Subcutaneous adipose tissue (tissue), 4 donors: Measurements from ENCODE around the gene UBA6. TPM values are rescaled to one million over a fixed set of nuclear protein-coding genes. Genes with fewer than 3 reads are reported as not detected.

Experiments used
- CTCF ChIP-seq: fragments of 450-650 bp; IDR thresholded peaks from one replicate; pipeline ENCODE4 v1.5.1; 2016; ENCODE audit warnings: low read depth, mild to moderate bottlenecking, control low read depth, antibody characterized with exemption, moderate library complexity
- total RNA-seq, 4 donors: library from RNA; depleted of rRNA; stranded (reverse); fragments of >200 nt; gene quantifications; one replicate each; pipeline ENCODE4 v1.1.0, GENCODE V29; 2016

Gene UBA6
- total RNA-seq, 4 donors from 2014 or later = 21.1 to 46.9 (median 25.6) TPM

DNA sequence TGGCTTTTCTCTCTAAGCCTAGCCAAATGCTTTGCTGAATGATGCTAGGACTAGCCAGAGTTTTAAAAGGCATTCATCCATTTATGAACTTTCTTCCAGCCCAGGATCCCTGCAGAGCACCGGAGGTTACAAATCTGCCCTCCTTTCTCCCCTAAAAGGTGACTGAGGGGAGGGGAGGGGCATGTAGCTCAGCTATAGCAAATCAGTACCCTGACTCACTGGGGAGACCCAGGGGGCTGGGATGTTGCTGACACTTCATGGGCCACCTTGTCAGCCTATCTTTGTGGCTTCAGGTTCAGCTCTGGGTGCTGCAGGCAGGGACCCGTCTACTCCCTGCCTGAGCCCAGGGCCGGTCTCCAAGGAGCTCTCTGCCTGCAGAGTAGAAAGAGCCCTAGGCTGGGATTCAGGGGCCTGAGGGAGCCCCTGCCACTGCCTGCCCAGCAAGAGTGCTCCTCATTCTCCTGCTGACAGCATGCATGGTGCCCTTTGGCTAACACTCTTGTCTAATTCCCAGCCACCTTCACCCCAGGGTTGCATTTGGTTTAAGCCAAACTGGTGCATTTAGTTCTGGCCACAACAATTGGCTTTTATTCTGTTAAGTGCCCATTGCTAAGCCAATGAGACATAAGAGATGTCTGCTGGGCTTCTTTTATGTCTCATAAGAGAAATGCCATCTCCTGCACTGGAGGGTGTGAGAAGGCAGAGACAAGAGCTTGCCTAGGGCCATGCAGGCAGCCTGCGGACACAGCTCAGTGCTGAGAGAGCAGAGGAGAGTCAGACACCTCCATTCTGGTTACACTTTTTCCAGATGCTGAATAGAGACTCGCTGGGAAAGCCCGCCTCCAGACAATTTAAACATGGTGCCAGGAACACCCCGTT lies 11.9 kb upstream of the UBA6 start:
- no peak for TF ChIP-seq CTCF

DNA sequence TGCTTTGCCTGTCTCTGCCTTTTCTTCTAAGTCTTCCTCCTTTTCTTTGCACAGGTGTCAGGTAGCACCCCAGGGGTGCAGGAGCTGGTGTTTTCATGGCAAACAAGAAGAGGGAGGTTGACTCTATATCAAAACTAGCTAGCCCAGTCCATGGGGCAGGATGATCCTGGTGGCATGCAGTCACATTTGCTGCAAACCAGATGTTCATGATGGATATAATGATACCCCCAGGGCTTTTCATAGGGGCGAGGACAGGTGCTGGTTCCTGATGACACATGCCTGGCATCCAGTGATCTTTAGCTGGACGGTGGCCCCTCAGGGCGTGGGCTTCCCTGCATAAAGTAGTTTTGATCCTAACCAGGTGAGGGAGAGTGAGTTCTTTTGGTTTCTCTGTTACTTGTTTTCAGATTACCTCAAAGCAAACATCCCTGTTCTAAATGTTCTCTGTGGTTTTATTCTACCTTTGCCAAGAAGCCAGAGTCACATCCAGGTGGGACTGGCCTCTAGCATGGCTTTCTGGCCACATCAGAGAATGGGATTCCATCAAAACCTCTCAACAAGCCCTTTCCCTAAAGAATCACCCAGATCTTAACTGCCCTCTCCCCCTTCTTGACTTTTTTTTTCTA lies 11.2 kb upstream of the UBA6 start:
- no peak for TF ChIP-seq CTCF

- TF ChIP-seq CTCF = no peak
Observed at GRCh38 chr4:67704843-67705242, 3.9 kb upstream of the UBA6 start.

- no peak for TF ChIP-seq CTCF
Observed at GRCh38 chr4:67702166-67702565, 1.2 kb upstream of the UBA6 start.

- no peak for TF ChIP-seq CTCF
Observed at GRCh38 chr4:67701517-67701850, 529 bp upstream of the UBA6 start.

DNA sequence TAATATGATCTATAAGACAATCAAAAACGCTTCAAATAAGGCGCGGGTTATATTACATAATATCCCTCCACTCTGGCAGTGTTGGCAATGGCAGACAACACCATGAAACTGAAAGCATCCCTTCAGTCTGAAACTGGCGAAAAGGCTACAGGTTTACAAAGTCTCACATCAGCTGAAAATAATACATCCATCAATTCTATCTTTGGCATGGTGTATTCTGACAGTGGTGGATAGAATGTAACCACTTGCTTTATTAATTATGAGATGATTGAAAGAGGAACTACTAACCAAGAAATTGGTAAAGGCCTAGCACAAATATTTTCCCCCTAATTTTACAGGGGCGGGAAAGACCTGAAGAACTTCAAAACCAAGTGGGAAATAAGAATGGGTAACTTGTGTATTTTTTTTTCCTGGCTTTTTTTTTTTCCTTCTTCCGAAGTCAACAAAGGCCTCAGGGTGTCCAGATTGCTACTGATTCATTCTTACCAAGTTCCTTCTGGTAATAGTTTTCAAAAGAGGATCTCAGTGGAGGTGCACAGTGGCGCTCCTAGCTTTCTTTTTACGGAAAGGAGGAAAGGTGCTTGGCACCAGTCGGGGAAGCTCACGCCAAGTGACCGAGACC lies 728 bp downstream of the UBA6 start:
- TF ChIP-seq CTCF = no peak

GRCh38 chr4:67699603-67700002 lies 1.4 kb downstream of the UBA6 start:
- no peak for TF ChIP-seq CTCF
